HepG2 (cell line): ENCODE data around the gene ACBD5. TPM values are rescaled to one million over a fixed set of nuclear protein-coding genes. Genes with fewer than 3 reads are reported as not detected.

Experiments used
- ARID2 ChIP-seq: sonication (generic); formaldehyde crosslinking; IDR thresholded peaks from 2 replicates; pipeline ENCODE4 v1.8.1; 2022; ENCODE audit warnings: mild to moderate bottlenecking, missing genetic modification reagents, borderline replicate concordance
- CBX2 ChIP-seq, 2 experiments: fragments of 200-600 bp in 1 of 2; sonication (generic); formaldehyde crosslinking in 1 of 2; IDR thresholded peaks; 2 replicates each; pipeline versions ENCODE4 v1.7.0 to v1.8.1; 2018 to 2022; ENCODE audit warnings: low read depth in 2 of 2, low read length in 1 of 2, mild to moderate bottlenecking in 1 of 2, missing genetic modification reagents in 1 of 2
- HOXD1 ChIP-seq: sonication (generic); formaldehyde crosslinking; IDR thresholded peaks from 2 replicates; pipeline ENCODE4 v1.5.0; 2020; ENCODE audit warnings: missing genetic modification reagents
- ISL2 ChIP-seq: sonication (generic); formaldehyde crosslinking; IDR thresholded peaks from 2 replicates; pipeline ENCODE4 v1.5.0; 2020; ENCODE audit warnings: missing genetic modification reagents
- NFIC ChIP-seq: IDR thresholded peaks from 2 replicates; pipeline ENCODE4 v1.6.1; 2012; ENCODE audit warnings: mild to moderate bottlenecking, low read length, inconsistent platforms
- NR2F1 ChIP-seq, 2 experiments: fragments of 450-650 bp in 1 of 2; formaldehyde crosslinking in 1 of 2; IDR thresholded peaks; 2 replicates each; pipeline versions ENCODE4 v1.5.0 to v1.6.1; 2016 to 2020; ENCODE audit warnings: mild to moderate bottlenecking in 1 of 2, missing compliant biosample characterization in 1 of 2, missing genetic modification reagents in 1 of 2, moderate library complexity in 1 of 2
- RXRB ChIP-seq: IDR thresholded peaks from 2 replicates; pipeline ENCODE4 v1.6.1; 2016; ENCODE audit warnings: borderline replicate concordance, missing genetic modification reagents, missing compliant biosample characterization
- ZFYVE20 ChIP-seq: sonication (generic); formaldehyde crosslinking; IDR thresholded peaks from 2 replicates; pipeline ENCODE4 v1.8.0; 2023; ENCODE audit warnings: low read depth, mild to moderate bottlenecking, moderate library complexity, missing genetic modification reagents, borderline replicate concordance
- ZGPAT ChIP-seq: IDR thresholded peaks from 2 replicates; pipeline ENCODE4 v1.6.1; 2016; ENCODE audit warnings: mild to moderate bottlenecking
- ZNF136 ChIP-seq: sonication (generic); formaldehyde crosslinking; IDR thresholded peaks from 2 replicates; pipeline ENCODE4 v1.8.1; 2022; ENCODE audit warnings: low read depth, mild to moderate bottlenecking, moderate library complexity, missing genetic modification reagents
- ZNF280B ChIP-seq: sonication (generic); formaldehyde crosslinking; IDR thresholded peaks from 2 replicates; pipeline ENCODE4 v1.5.0; 2020; ENCODE audit warnings: missing genetic modification reagents, mild to moderate bottlenecking, borderline replicate concordance
- ZNF574 ChIP-seq: sonication (generic); formaldehyde crosslinking; IDR thresholded peaks from 2 replicates; pipeline ENCODE4 v1.4.0; 2020; ENCODE audit warnings: missing genetic modification reagents
- polyA plus RNA-seq, 8 experiments: library from polyadenylated mRNA; depleted of rRNA in 3 of 8; stranded (reverse) in 7 of 8; unstranded in 1 of 8; fragments of >200 nt; fragmentation: Illumina TruSeq in 4 of 8; extraction: Trizol in 4 of 8; gene quantifications; 2 replicates each; pipeline versions ENCODE4 v1.2.1 to v1.2.3, GENCODE V29; 2011 to 2016; ENCODE audit warnings: low read depth in 4 of 8, missing spikeins in 1 of 8, mixed read lengths in 1 of 8; ENCODE audit not compliant: insufficient read depth in 1 of 8
- total RNA-seq, 5 experiments: library from RNA; depleted of rRNA; stranded (reverse); fragments of >200 nt; fragmentation: Illumina TruSeq; extraction: Trizol; gene quantifications; 2 replicates each; pipeline ENCODE4 v1.2.3, GENCODE V29; 2016; ENCODE audit warnings: low read depth in 1 of 5
- TF ChIP-seq, protein P1 (sequence below): sonication (generic); formaldehyde crosslinking; IDR thresholded peaks from 2 replicates; pipeline ENCODE4 v1.4.0; 2020; ENCODE audit warnings: mild to moderate bottlenecking, missing genetic modification reagents
- TF ChIP-seq, protein P2 (sequence below): IDR thresholded peaks from 2 replicates; pipeline ENCODE4 v1.6.1; 2016; ENCODE audit warnings: low read depth, control low read depth
- TF ChIP-seq, protein P3 (sequence below): conservative IDR thresholded peaks from 2 replicates; pipeline ENCODE4 v1.6.1; 2018; ENCODE audit warnings: missing genetic modification reagents

The ACBD5 gene
- total and polyA plus RNA-seq, 2 of the 13 experiments (the other 11 are each of a cell fraction or from before 2014, with no cell fraction given): 10.3 to 14.8 TPM

DNA sequence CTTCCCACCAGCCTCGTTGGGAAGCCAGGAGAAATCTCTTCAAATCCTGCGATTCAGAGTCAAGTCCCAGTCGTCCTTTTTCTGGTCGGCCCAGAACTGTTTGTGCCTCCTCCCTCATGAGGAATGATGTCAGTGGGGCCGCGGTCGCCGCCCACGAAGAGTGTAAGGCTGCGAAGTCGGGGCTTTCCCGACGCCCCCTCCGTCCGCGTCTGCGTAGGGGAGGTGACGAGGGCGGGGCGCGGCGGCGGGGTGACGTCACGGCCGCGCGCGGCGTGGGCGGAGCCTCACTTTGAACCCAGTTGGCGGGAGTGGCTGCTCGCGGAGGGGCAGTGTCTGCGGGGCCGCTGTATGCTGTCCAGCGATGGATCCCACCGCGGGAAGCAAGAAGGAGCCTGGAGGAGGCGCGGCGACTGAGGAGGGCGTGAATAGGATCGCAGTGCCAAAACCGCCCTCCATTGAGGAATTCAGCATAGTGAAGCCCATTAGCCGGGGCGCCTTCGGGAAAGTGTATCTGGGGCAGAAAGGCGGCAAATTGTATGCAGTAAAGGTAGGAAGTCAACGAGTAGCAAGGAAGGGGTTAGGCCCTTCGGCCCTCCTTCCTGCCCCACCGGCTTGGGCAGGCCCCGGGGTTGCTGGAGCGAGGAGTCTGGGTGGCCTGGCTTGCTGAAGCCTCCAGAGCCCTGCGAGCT lies 85.4 kb downstream of the ACBD5 start, which contains the start of gene MASTL (continued):
- TF ChIP-seq ARID2: no peak
- TF ChIP-seq HOXD1 (CRISPR knock-in tag): peak; percentile 44; the same call in 1 of the 2 replicates
- TF ChIP-seq, protein P1, sequence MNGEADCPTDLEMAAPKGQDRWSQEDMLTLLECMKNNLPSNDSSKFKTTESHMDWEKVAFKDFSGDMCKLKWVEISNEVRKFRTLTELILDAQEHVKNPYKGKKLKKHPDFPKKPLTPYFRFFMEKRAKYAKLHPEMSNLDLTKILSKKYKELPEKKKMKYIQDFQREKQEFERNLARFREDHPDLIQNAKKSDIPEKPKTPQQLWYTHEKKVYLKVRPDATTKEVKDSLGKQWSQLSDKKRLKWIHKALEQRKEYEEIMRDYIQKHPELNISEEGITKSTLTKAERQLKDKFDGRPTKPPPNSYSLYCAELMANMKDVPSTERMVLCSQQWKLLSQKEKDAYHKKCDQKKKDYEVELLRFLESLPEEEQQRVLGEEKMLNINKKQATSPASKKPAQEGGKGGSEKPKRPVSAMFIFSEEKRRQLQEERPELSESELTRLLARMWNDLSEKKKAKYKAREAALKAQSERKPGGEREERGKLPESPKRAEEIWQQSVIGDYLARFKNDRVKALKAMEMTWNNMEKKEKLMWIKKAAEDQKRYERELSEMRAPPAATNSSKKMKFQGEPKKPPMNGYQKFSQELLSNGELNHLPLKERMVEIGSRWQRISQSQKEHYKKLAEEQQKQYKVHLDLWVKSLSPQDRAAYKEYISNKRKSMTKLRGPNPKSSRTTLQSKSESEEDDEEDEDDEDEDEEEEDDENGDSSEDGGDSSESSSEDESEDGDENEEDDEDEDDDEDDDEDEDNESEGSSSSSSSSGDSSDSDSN (CRISPR knock-in tag): peak; percentile 44
- peak; percentile 90 for TF ChIP-seq ZGPAT (CRISPR knock-in tag)
- TF ChIP-seq ZNF280B: peak; percentile 39; the same call in 1 of the 2 replicates
- 0 out of 2 replicates have a peak, but pooled peaks have one; percentile 53 for TF ChIP-seq ZNF136
- TF ChIP-seq, protein P2, sequence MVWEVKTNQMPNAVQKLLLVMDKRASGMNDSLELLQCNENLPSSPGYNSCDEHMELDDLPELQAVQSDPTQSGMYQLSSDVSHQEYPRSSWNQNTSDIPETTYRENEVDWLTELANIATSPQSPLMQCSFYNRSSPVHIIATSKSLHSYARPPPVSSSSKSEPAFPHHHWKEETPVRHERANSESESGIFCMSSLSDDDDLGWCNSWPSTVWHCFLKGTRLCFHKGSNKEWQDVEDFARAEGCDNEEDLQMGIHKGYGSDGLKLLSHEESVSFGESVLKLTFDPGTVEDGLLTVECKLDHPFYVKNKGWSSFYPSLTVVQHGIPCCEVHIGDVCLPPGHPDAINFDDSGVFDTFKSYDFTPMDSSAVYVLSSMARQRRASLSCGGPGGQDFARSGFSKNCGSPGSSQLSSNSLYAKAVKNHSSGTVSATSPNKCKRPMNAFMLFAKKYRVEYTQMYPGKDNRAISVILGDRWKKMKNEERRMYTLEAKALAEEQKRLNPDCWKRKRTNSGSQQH: no peak
- TF ChIP-seq ZFYVE20: no peak
- peak; percentile 66 for TF ChIP-seq ZNF574 (CRISPR knock-in tag)
- no peak for TF ChIP-seq NR2F1 (CRISPR knock-in tag; IDR thresholded peaks at IDR 0.05)
- no peak for TF ChIP-seq NFIC
- TF ChIP-seq RXRB (CRISPR knock-in tag): peak; percentile 59; the same call in 1 of the 2 replicates
- no peak for TF ChIP-seq CBX2 (IDR thresholded peaks at IDR 0.05; ENCODE audit: low read depth, low read length)
- no peak for TF ChIP-seq CBX2 (CRISPR knock-in tag; IDR thresholded peaks at IDR 0.05; ENCODE audit: low read depth)
- TF ChIP-seq ISL2 (CRISPR knock-in tag): 0 out of 2 replicates have a peak, but pooled peaks have one; percentile 24
- TF ChIP-seq, protein P3, sequence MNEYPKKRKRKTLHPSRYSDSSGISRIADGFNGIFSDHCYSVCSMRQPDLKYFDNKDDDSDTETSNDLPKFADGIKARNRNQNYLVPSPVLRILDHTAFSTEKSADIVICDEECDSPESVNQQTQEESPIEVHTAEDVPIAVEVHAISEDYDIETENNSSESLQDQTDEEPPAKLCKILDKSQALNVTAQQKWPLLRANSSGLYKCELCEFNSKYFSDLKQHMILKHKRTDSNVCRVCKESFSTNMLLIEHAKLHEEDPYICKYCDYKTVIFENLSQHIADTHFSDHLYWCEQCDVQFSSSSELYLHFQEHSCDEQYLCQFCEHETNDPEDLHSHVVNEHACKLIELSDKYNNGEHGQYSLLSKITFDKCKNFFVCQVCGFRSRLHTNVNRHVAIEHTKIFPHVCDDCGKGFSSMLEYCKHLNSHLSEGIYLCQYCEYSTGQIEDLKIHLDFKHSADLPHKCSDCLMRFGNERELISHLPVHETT: peak; percentile 80; the same call in 1 of the 2 replicates
